ENCODE data around the gene CFLAR. TPM values are rescaled to one million over a fixed set of nuclear protein-coding genes. Genes with fewer than 3 reads are reported as not detected.

CFLAR gene
- total and polyA plus RNA-seq, 2 of the 13 experiments (the other 11 are each of a cell fraction or from before 2014, with no cell fraction given), result 43.8 to 92.1 TPM

- TF ChIP-seq RERE (CRISPR knock-in tag; IDR thresholded peaks at IDR 0.05; ENCODE audit: low read depth) (peak; percentile 18; the same call in 1 of the 2 replicates), ZNF775 (CRISPR knock-in tag; IDR thresholded peaks at IDR 0.05; ENCODE audit: borderline replicate concordance) (peak; percentile 89), KIAA2018 (CRISPR knock-in tag; IDR thresholded peaks at IDR 0.05; ENCODE audit: borderline replicate concordance) (peak; percentile 59; the same call in 1 of the 2 replicates), CBFB (CRISPR knock-in tag; IDR thresholded peaks at IDR 0.05) (peak; percentile 67; the same call in 1 of the 2 replicates), HNRNPUL1 (IDR thresholded peaks at IDR 0.05; ENCODE audit: low read depth, low read length) (no peak), THYN1 (CRISPR knock-in tag; IDR thresholded peaks at IDR 0.05; ENCODE audit: borderline replicate concordance, low read depth) (no peak), ZBTB1 (CRISPR knock-in tag; IDR thresholded peaks at IDR 0.05; ENCODE audit: borderline replicate concordance) (no peak), ZNF260 (CRISPR knock-in tag; IDR thresholded peaks at IDR 0.05; ENCODE audit: borderline replicate concordance, low read depth) (no peak), ZNF335 (CRISPR knock-in tag; IDR thresholded peaks at IDR 0.05) (0 out of 2 replicates have a peak, but pooled peaks have one; percentile 54), HOXA7 (CRISPR knock-in tag; IDR thresholded peaks at IDR 0.05) (no peak), ARID3A (IDR thresholded peaks at IDR 0.05; ENCODE audit: low read depth, low read length) (peak; percentile 73), ZNF253 (CRISPR knock-in tag; IDR thresholded peaks at IDR 0.05; ENCODE audit: borderline replicate concordance) (no peak)
Measured at GRCh38 chr2:201118121-201118960, 2.4 kb downstream of the CFLAR start (continued).
